Measurements from ENCODE around the gene ZNF467. TPM values are rescaled to one million over a fixed set of nuclear protein-coding genes. Genes with fewer than 3 reads are reported as not detected.

ZNF467 gene
- total RNA-seq, 1 donor from 2014 or later, result 7.0 TPM

DNA sequence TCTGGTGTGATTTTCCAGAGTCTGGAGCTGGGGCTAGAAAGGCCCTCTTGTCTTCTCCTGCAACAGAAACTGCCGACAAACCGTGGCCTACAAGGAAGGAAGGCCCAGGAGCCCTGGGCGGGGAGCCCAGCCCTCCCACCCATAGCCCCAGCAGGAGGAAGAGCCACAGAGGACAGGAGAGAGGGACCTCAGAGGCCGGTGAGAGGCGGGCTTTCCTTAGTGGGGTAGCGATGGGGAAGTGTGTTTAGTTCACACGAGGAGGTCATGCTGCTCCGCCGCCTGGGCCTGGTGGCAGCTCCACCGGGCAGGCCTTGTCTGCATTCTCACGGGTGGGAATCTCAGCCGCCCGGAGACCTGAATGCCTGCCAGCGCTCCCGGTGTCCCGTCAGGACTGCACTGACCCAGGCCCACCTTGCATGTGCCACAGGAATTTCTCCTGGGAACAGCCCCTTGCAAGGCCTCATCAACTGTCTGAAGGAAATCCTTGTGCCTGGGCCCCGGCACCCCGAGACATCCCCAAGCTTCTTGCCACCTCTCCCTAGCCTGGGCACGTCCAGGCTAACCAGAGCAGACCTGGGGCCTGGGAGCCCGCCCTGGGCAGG lies 50.9 kb downstream of the ZNF467 start:
- DNase-seq (ENCODE audit: low spot score), result no peak
- intact Hi-C loops (cut with DNase I), result no loop called here

DNA sequence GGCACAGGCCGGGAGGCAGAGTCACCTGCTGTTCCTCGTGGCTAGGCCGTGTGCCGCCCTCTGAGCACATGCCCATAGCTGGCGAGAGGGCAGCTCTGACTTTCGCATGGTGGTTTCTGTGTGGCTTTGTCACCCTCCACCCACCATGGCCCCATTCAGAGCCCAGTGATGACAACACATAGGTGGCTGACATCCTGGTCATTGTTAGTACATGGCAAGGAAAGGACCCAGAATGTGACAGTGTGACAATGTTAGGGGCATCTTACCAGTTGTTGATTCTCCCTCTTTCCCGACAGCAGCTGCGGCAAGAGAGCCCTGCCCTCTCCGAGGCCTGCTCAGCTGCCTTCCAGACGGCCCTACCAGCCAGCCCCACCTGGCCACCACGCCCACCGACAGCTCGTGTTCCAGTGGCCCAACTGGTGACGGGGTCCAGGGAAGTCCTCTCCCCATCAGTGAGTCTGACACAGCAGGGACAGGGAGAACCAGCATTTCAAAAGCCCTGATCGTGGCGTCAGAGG lies 52.2 kb downstream of the ZNF467 start:
- DNase-seq (ENCODE audit: low spot score), result no peak
- intact Hi-C loops (cut with DNase I), result no loop called here

DNA sequence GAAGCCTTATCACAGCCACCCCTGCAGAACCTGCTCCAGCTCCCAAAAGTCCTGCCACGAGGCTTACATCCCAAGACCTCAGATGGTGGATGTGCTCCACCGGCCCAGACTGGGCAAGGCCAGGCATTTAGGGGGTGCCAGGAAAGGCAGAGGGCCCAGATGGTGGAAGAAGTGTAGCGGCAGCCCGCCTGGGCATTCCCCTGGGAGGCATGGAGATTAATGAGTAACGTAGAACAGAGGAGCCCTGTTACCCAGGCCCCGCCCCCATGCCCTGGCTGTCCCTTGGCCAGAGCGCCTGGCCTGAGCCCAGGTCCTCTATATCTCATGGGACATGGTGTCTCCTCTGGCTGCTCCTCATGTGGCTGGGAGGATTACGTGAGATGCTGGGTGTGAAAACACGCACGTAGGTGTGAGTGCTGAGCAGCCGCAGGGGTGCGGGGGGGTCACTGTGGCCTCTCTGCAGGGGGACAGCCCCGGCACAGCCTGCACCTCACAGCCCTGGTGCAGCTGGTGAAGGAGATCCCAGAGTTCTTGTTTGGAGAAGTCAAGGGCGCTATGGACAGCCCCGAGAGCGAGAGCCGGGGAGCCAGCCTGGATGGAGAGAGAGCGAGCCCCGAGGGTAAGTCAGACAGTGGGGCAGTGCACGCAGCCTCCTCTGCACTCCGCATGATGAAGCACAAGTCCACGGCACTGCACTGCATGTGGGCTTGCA lies 52.9 kb downstream of the ZNF467 start:
- intact Hi-C loops (cut with DNase I), result no loop called here
- DNase-seq (ENCODE audit: low spot score), result peak; percentile 86

DNA sequence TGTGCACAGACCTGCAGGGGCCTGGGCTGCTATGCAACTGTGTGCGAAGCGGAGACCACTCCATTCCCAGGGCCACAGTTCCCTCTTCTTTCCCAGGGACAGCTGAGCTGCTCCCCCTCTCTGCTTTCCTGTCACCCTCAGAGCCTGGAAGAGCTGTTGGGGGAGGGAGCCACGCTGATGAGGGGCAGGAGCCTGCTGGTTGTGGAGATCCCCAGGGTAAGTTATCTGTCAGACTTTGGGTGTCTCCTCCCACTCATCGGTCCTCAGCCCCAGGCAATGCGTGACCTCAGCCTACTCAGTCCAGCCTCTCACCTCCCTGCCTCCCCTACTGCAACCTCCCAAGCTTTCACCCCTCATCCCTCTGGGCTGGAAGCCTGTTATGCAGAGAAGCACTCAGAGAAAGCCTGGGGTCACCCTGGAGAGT lies 53.5 kb downstream of the ZNF467 start:
- no peak for DNase-seq (ENCODE audit: low spot score)
- intact Hi-C loops (cut with DNase I), result loop anchor here (5.0 kb wide), 1 partner anchor 117 kb away; the partner anchor contains the start of gene ZNF862

DNA sequence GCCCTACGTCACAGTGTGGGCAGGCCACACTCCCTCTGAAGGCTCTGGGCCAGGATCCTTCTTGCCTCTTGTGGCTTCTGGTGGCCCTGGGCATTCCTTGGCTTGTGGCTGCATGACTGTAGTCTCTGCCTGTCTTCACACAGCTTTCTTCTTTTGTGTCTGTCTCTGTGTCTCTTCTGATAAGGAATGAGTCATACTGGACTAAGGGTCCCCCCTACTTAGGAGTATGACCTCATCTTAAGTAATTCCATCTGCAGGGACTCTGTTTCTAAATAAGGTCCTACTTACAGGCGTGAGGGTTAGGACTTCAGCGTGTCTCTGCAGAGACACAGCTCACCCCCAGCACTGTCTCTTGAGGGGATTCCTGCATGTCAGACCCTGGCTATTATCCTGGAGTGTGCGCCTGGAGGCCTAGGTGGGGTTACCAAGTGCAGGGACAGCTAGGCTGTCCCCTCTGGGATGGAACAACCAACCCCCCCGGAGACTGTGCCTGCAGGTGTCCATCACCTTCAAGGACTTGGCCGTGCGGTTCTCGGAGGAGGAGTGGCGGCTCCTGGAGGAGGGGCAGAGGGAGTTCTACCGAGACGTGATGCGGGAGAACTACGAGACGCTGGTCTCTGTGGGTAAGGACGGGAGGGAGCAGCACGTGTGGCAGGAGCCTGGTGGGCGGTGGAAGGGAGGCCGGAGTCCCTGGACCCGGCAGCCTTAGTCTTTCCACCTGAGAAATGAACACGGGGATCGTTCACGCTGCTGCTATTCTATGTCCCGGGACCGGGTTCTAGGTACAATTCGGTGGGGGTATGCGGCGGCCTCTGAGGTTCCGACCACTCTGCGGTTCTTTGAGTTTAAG lies 54.1 kb downstream of the ZNF467 start:
- no peak for DNase-seq (ENCODE audit: low spot score)
- intact Hi-C loops (cut with DNase I), result loop anchor here (5.0 kb wide), 1 partner anchor 118 kb away; the partner anchor contains the start of gene ZNF862

DNA sequence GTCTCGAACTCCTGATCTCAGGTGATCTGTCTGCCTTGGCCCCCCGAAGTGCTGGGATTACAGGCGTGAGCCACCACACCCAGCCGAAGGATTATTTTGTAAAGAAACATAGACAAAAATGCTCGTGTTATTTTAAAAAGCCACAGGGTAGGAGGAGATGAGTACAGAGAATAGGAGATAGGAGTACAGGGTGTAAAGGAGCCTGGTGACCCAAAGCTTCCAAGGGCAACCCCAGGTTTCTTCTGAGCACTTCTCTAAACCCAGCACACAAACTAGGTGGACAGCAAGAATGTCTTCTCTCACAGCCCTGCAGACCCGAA lies 54.7 kb downstream of the ZNF467 start:
- DNase-seq (ENCODE audit: low spot score), result no peak
- intact Hi-C loops (cut with DNase I), result loop anchor here (5.0 kb wide), 1 partner anchor 119 kb away; the partner anchor contains the start of gene ZNF862

DNA sequence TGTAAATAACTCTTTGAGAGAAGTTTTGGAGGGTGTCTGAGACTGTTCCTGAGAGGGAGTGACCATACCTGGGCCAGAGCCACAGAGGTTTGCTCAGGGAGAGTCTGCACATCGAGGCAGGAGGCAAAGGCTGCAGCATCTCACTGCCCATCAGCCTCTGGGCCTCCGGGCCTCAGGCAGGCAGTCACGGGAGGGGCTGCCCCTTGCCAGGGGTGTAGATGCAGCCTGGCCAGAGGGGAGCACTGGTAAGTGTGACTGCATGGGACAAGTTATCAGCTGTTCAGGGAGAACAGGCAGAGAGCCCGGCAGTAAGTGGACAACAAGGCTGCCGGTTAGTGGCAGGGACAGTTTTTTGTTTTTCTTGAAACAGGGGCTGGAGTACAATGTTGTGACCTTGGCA lies 55.9 kb downstream of the ZNF467 start:
- intact Hi-C loops (cut with DNase I), result loop anchor here (5.0 kb wide), 1 partner anchor 120 kb away; the partner anchor contains the start of gene ZNF862
- DNase-seq (ENCODE audit: low spot score), result no peak

DNA sequence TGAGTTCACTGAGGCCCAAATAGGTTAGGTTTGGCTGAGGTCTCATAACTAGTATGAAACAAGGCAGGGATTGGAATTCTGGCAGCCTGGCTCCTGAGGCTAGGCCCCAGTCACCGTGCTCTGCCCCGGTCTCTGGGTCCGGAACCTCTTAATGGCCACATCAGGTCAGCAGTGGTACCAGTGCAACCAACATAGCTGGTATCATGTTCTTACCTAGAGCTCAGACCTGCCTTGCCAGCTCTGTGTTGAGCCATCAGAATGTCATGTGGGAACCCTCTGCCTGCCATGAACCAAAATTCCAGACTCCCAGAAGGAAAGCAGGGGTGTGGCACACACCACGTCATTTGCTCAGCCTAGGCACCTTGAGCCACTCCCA lies 56.5 kb downstream of the ZNF467 start:
- intact Hi-C loops (cut with DNase I), result loop anchor here (5.0 kb wide), 1 partner anchor 120 kb away; the partner anchor contains the start of gene ZNF862
- DNase-seq (ENCODE audit: low spot score), result no peak

DNA sequence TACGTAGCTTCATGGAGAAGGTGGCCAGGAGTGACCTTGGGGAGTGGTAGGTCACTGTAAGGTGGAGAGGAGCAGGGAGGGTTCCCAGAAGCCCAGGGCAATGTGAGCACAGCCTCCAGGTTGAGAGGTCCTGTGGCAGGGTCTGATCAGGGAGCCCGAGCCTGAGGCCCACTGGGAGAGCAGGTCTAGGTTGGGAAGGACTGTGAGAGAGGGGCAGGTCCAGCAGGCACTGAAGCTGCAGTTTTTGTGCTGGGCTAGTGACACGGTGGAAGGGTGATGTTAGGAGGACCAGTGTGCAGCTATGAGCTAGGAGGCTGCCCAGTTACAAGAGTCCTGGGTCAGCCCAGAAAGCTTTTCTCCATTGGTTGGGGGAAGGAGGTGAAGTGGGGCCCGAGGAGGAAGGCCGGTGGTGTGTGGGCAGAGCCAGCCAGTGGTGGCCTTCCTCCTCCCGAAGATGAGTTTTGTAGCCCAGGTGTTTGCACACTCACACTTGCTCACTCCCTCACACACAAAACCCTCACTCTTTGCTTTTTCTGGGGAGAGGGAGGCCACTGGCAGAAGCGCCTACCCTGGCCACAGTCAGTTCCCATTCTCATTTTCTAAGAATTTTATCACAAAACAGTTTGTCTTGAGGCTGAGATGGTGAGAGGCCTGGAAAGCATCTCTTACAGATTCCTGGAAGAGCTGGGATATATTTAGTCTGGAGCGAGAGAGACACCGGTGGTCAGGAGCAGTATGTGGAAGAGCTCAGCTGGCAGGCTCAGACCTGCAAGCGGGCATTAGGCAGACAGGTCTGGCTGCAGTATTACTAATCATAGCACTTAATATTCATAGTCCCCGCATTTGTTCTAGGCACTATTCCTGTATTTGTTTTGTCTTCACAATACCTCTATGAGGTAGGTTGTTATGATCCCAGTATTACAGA lies 57.1 kb downstream of the ZNF467 start:
- DNase-seq (ENCODE audit: low spot score), result no peak
- intact Hi-C loops (cut with DNase I), result loop anchor here (5.0 kb wide), 1 partner anchor 121 kb away; the partner anchor contains the start of gene ZNF862

DNA sequence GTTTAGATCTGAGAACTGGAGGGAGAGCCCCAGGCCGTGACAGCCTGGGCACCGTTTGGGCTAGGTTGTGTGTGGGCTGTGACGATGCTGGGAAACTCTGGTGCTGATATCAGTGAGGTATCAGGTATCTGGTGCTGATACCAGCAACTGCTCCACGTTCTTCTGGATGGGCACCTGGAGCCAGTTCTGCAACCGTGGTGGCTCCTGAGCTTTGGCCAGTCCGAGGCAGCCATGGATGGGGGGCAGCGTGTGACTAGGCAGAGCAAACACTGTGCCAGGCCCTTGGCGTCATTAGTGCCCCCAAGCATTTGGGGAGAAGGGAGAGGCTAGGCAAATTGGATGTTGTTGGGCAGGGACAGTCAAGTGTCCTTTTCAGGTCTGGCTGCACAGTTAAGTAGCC lies 57.9 kb downstream of the ZNF467 start:
- no peak for DNase-seq (ENCODE audit: low spot score)
- intact Hi-C loops (cut with DNase I), result loop anchor here (5.0 kb wide), 1 partner anchor 122 kb away; the partner anchor contains the start of gene ZNF862

DNA sequence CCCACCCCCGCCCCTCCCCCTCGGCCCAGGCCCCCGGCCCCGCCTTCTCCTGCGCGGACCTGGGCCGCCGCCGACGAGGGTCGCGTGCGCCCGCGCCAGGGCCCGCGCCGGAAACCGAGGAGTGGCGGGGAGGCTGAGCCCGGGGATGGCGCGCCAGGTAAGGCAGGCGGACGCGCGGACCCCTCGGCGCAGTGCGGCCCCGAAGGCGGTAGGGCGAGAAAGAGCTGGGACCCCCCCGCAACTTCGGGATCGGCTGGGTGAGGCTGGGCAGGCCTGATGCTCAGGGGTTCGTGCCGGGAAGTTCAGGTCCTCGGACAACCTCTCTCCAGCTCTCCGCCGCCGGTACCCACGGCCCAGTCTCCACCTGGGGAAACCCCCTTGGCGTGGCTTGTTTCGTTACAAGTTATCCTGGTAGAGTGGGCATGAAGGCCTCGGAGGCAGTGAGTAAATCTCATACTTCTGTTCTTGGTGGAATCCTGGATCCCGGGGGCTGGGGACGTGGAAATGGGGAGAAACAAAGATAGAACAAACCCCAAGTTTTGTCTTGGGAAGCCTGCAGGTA lies 58.4 kb downstream of the ZNF467 start:
- intact Hi-C loops (cut with DNase I), result loop anchor here (5.0 kb wide), 1 partner anchor 122 kb away; the partner anchor contains the start of gene ZNF862
- no peak for DNase-seq (ENCODE audit: low spot score)

Other genes starting within 250 kb of the ZNF467 start
- 12.8 TPM for gene ZNF862, start 64.8 kb upstream of the ZNF467 start, total RNA-seq
- 80.2 TPM for gene ATP6V0E2, start 100.4 kb upstream of the ZNF467 start, total RNA-seq

Measured in cardiac septum (tissue), 1 donor.